Ascending aorta (tissue), 2 donors: ENCODE data around the gene TBXA2R. TPM values are rescaled to one million over a fixed set of nuclear protein-coding genes. Genes with fewer than 3 reads are reported as not detected.

Experiments used
- DNase-seq, 2 donors: peaks; one replicate each; pipeline ENCODE4 v3.0.0-alpha.2; 2019; ENCODE audit warnings: low spot score in 2 of 2
- H3K27ac ChIP-seq, 2 donors: fragments of 200-600 bp; sonication (generic); one replicate each; pipeline ENCODE4 v1.5.1; 2016 to 2017; ENCODE audit warnings: mild to moderate bottlenecking in 1 of 2
- H3K27me3 ChIP-seq: fragments of 200-600 bp; sonication (generic); one replicate; pipeline ENCODE4 v1.5.1; 2017
- H3K36me3 ChIP-seq, 2 donors: fragments of 200-600 bp; sonication (generic); one replicate each; pipeline ENCODE4 v1.5.1; 2016
- H3K4me1 ChIP-seq, 2 donors: fragments of 200-600 bp; sonication (generic); one replicate each; pipeline ENCODE4 v1.5.1; 2016 to 2017; ENCODE audit warnings: mild to moderate bottlenecking in 1 of 2
- H3K4me3 ChIP-seq, 2 donors: fragments of 200-600 bp; sonication (generic); one replicate each; pipeline ENCODE4 v1.5.1; 2016 to 2017; ENCODE audit warnings: mild to moderate bottlenecking in 1 of 2
- H3K9me3 ChIP-seq, 2 donors: fragments of 200-600 bp; sonication (generic); one replicate each; pipeline ENCODE4 v1.5.1; 2016
- intact Hi-C: fragments of 100-400 bp; cut with DNase I; formaldehyde crosslinking; loops from one replicate; pipeline ENCODE4 v1.15.1; 2023
- total RNA-seq: library from RNA; depleted of rRNA; stranded (reverse); fragments of >200 nt; gene quantifications from one replicate; pipeline ENCODE4 v1.1.0, GENCODE V29; 2016
- TF ChIP-seq, protein P1 (sequence below), 3 experiments: fragments of 200-600 bp in 2 of 3; fragments of 450-650 bp in 1 of 3; sonication (generic) in 2 of 3; IDR thresholded peaks; one replicate each; pipeline ENCODE4 v1.5.1; 2016 to 2019; ENCODE audit warnings: antibody characterized with exemption in 3 of 3, mild to moderate bottlenecking in 1 of 3, moderate library complexity in 1 of 3

TBXA2R gene
- total RNA-seq, 1 donor from 2014 or later = 37.8 TPM

DNA sequence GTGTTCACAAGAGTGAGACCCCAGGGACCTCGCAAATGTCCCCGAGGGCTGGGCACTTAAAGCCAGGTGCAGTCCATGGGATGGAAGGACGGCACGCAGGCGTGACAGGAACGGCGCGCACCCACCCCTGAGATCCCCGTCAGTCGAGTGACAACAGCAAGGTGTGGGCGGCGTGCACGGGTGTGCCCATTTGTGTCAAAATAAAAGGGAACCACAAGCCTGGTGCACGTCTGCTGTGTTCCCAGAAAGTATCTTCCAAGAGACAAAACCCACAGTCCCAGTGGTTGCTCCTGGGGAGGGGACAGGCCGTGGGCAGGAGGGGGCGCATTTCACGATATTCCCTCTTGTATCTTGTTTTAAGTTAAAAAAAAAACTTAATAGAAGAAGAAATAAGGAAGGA is 35.6 kb upstream of the TBXA2R start:
- H3K36me3 ChIP-seq = peaks cover 70 to 94% of the 10 kb centered on the region in 2 donors

DNA sequence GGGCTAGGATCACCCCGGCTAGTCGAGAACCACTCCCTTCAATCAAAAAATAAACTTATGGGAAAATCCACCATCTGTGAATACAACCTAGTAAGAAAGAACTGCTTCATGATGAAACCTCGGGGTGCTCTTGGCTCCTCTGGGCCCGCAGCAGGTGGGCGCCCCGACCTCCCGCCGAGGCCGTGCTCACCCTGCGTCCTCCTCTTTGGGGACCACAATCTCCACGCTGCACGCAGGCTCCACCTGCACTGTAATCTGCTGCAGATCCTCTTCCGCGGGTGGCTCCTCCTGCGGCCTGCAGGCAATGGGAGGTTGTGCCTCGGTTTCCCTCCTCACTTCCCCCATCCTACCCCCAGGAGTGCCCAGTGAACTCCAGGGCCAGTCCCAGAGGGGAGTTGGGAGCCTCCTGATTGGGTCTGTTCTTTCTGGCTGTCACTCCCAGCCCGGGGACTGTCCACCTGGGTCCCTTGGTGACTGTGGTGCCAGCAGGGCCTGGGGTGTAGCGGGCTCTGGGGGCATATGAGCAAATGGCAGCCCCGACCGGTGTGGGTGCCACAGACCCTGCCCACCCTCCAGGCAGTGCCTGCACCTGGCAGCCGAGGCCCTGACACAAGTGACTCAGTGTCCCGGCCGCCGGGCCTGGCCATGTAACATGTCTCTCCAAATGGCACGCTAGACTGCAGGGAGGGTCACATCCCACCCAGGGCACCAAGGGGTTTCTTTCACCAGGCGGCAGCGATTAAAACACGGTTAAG is 35.0 kb upstream of the TBXA2R start:
- peaks cover 71 to 98% of the 10 kb centered on the region in 2 donors for H3K36me3 ChIP-seq
- intact Hi-C loops = no loop called here
- TF ChIP-seq, protein P1, sequence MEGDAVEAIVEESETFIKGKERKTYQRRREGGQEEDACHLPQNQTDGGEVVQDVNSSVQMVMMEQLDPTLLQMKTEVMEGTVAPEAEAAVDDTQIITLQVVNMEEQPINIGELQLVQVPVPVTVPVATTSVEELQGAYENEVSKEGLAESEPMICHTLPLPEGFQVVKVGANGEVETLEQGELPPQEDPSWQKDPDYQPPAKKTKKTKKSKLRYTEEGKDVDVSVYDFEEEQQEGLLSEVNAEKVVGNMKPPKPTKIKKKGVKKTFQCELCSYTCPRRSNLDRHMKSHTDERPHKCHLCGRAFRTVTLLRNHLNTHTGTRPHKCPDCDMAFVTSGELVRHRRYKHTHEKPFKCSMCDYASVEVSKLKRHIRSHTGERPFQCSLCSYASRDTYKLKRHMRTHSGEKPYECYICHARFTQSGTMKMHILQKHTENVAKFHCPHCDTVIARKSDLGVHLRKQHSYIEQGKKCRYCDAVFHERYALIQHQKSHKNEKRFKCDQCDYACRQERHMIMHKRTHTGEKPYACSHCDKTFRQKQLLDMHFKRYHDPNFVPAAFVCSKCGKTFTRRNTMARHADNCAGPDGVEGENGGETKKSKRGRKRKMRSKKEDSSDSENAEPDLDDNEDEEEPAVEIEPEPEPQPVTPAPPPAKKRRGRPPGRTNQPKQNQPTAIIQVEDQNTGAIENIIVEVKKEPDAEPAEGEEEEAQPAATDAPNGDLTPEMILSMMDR (IDR thresholded peaks at IDR 0.05) = no peak

More for the DNA sequence above, 35.6 kb upstream of the TBXA2R start:
- intact Hi-C loops = no loop called here
- H3K4me1 ChIP-seq = no peaks in the 10 kb centered on the region
- no peak for DNase-seq
- TF ChIP-seq, protein P1 (IDR thresholded peaks at IDR 0.05) = no peak
- no peak overlapping the region for H3K4me3 ChIP-seq
- no peak overlapping the region for H3K27ac ChIP-seq
- no peaks in the 10 kb centered on the region for H3K27me3 ChIP-seq
- no peaks in the 10 kb centered on the region for H3K9me3 ChIP-seq

DNA sequence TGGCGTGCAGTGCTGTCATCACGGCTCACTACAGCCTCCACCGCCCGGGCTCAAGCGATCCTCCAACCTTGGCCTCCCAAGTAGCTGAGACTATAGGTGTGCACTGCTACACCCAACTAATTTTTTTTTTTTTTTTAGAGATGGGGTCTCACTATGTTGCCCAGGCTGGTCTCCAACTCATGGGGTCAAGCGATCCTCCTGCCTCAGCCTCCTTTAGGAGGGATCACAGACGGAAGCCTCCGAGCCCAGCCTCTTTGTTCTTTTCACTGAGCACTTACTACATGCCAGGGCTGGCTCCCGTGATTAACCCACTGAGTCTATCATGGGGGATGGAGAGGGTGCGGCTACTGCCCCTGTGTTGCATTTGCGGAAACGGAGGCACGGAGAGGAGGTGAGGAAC is 32.8 kb upstream of the TBXA2R start:
- H3K9me3 ChIP-seq = no peaks in the 10 kb centered on the region
- TF ChIP-seq, protein P1 (IDR thresholded peaks at IDR 0.05) = no peak
- H3K4me1 ChIP-seq = no peaks in the 10 kb centered on the region
- intact Hi-C loops = no loop called here
- H3K27ac ChIP-seq = no peak overlapping the region
- peaks cover 67 to 89% of the 10 kb centered on the region in 2 donors for H3K36me3 ChIP-seq
- no peaks in the 10 kb centered on the region for H3K27me3 ChIP-seq
- DNase-seq = no peak
- no peak overlapping the region for H3K4me3 ChIP-seq

More for the DNA sequence above, 35.0 kb upstream of the TBXA2R start:
- Histone ChIP-seq H3K9me3 (no peaks in the 10 kb centered on the region), H3K27ac (no peak overlapping the region), H3K4me1 (no peaks in the 10 kb centered on the region), H3K4me3 (no peak overlapping the region), H3K27me3 (no peaks in the 10 kb centered on the region)
- DNase-seq = no peak

DNA sequence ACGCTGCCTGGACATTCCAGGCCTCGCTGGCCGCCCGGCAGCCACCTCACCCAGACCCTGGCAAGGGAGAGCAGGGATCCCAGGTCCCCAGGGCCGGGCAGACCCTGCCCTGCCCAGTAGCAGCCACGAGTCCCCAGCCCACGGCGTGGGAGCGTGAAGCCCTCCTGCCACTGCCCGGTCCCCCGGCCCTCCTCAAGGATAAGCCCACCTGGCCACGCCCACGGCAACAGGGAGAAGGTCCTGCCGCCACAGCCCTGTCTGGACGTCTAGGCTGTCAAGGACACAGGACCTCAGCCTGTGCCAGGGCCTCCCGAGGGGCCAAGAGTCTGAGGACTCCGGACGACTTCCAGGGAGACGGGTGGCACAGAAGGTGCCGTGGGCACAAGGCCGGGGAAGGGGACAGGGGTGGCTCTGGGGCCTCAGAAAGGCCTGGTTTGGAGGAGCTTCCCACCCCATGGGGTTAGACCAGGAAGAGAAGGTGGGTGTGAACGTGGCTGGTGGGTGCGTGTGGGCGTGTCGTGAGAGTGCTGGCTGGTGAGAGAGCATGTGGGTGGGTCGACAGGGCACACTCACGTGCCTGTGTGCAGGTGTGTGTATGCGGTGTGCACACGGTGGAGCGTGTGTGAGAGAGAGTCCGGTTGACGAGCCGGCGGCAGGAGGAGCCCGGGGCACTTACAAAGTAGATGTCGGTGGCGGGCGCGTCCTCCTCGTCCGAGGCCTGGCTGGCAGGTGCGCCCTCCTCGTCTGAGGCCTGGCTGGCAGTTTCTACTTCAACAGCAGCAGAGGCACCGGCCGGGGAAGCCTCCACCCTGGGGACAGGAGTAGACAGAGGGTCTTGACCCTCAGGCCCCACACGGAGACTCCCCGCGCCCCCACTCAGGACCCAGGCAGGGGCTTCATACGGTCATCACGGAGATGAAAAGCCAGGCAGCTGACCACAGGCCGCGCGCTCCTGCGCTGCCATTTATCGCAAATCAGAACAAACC is 31.8 kb upstream of the TBXA2R start:
- no peaks in the 10 kb centered on the region for H3K4me1 ChIP-seq
- no peak overlapping the region for H3K4me3 ChIP-seq
- no peak for DNase-seq
- intact Hi-C loops = no loop called here
- no peaks in the 10 kb centered on the region for H3K27me3 ChIP-seq
- TF ChIP-seq, protein P1 (IDR thresholded peaks at IDR 0.05) = no peak
- H3K9me3 ChIP-seq = no peaks in the 10 kb centered on the region
- no peak overlapping the region for H3K27ac ChIP-seq
- peaks cover 58 to 79% of the 10 kb centered on the region in 2 donors for H3K36me3 ChIP-seq

DNA sequence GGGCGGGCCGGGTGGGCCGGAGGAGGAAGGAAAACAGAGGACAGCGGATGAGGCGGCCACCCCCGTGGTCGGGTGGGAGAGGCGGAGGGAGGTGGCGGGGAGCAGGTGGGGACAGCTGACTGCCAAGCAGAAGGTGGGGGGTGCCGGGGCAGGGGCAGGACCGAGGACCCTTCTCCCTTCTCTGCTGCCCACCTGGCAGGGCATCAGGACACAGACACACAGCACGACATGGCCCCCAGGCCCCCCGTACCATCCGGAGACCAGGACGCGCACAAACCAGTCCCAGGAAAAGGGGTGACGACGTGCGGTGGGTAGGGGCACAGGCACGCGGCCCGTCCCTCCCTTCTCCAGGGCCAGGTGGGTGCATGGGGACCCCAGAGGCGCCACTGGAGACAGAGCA is 30.9 kb upstream of the TBXA2R start:
- H3K4me3 ChIP-seq = no peak overlapping the region
- no peaks in the 10 kb centered on the region for H3K4me1 ChIP-seq
- no peaks in the 10 kb centered on the region for H3K9me3 ChIP-seq
- TF ChIP-seq, protein P1 (IDR thresholded peaks at IDR 0.05) = no peak
- no peaks in the 10 kb centered on the region for H3K27me3 ChIP-seq
- intact Hi-C loops = no loop called here
- no peak overlapping the region for H3K27ac ChIP-seq
- DNase-seq = no peak
- peaks cover 56 to 73% of the 10 kb centered on the region in 2 donors for H3K36me3 ChIP-seq
